HUES64 (cell line): ENCODE results near the gene GRAMD1A.
"Not testable (repeated sequence)": the region's sequence is repeated elsewhere in the genome, so short reads cannot be mapped to it uniquely, and the experiment has no call there.

ENCODE experiments used
- H3K27ac ChIP-seq: 2 replicates; pipeline ENCODE4 v1.7.0; 2013; ENCODE audit warnings: low read depth, low read length, inconsistent platforms
- H3K27me3 ChIP-seq: 2 replicates; pipeline ENCODE4 v1.6.1; 2013; ENCODE audit warnings: mild to moderate bottlenecking, low read length; ENCODE audit not compliant: insufficient read depth
- H3K36me3 ChIP-seq: 2 replicates; pipeline ENCODE4 v1.6.1; 2013; ENCODE audit warnings: mild to moderate bottlenecking, low read length; ENCODE audit not compliant: insufficient read depth
- H3K4me1 ChIP-seq: 2 replicates; pipeline ENCODE4 v1.6.1; 2013; ENCODE audit warnings: mild to moderate bottlenecking, low read length, moderate library complexity; ENCODE audit not compliant: insufficient read depth
- H3K4me3 ChIP-seq: 2 replicates; pipeline ENCODE4 v1.5.1; 2013; ENCODE audit warnings: mild to moderate bottlenecking, low read length, moderate library complexity
- H3K9ac ChIP-seq: 2 replicates; pipeline ENCODE4 v1.6.1; 2013; ENCODE audit warnings: mild to moderate bottlenecking, low read depth, low read length
- H3K9me3 ChIP-seq: 2 replicates; pipeline ENCODE4 v1.6.1; 2013; ENCODE audit warnings: low read depth, low read length; ENCODE audit not compliant: insufficient read depth
- WGBS: fragments of 150-250, 120-280 bp; methylation state at CpG from one replicate; pipeline ENCODE4 v1.1.7; 2013; ENCODE audit warnings: missing lambda C conversion rate; 5-methylcytosine and 5-hydroxymethylcytosine counted together

Gene GRAMD1A

DNA sequence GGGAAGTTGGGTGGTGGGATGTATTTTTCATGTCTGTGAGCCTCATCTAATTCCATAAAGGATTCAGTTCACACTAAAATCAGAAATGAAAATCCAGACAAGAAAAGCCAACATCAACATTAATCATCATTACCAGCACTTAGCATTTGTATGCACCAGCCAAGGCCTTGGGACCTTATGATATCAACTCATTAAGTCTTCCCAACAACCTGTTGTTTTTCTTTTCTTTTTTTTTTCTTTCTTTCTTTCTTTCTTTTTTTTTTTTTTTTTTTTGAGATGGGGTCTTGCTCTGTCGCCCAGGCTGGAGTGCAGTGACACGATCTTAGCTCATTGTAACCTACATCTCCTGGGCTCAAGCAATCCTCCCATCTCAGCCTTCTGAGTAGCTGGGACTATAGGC lies 50.5 kb downstream of the GRAMD1A start:
- WGBS, result 95% methylated on average over 2 of the region's 2 CpGs
- H3K36me3 ChIP-seq, H3K4me3 ChIP-seq, H3K9me3 ChIP-seq, H3K9ac ChIP-seq, H3K27me3 ChIP-seq, H3K27ac ChIP-seq, H3K4me1 ChIP-seq: not testable (repeated sequence)

DNA sequence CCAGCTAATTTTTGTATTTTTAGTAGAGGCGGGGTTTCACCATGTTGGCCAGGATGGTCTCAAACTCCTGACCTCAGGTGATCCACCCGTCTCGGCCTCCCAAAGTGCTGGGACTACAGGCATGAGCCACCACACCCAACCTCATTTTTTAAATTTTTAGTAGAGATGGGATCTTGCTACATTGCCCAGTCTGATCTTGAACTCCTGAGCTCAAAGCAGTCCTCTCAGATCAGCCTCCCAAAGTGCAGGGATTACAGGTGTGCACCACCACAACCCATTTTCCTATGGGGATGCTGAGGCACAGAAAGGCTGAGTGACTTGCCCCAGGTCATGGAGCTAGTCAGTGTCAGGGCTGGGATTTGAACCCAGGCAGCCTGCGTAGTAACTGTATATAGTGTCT lies 51.1 kb downstream of the GRAMD1A start:
- H3K4me3 ChIP-seq, H3K9ac ChIP-seq, H3K27ac ChIP-seq, H3K4me1 ChIP-seq, H3K27me3 ChIP-seq, H3K9me3 ChIP-seq, H3K36me3 ChIP-seq: not testable (repeated sequence)
- WGBS, result 92% methylated on average over 4 of the region's 4 CpGs

DNA sequence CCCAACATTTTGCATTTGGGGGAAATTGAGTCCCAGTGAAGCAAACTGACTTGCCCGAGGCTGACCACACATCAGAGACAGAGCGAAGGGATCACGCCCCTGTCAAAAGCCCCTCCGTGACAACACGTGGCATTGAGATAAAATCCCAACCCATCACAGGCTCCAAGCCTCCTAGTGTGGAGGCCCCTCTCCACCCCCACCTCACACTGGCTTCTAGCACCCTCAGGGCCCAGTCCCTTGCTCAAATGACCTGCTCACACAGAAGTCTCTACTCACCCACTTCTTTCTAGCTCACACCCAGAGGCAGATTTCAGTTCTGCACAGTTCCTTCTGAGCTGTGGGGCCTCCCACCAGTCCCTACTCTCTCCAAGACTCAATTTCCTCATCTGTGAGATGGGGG lies 51.7 kb downstream of the GRAMD1A start:
- no peak overlapping the region for H3K27ac ChIP-seq
- WGBS, result 94% methylated on average over 5 of the region's 5 CpGs

DNA sequence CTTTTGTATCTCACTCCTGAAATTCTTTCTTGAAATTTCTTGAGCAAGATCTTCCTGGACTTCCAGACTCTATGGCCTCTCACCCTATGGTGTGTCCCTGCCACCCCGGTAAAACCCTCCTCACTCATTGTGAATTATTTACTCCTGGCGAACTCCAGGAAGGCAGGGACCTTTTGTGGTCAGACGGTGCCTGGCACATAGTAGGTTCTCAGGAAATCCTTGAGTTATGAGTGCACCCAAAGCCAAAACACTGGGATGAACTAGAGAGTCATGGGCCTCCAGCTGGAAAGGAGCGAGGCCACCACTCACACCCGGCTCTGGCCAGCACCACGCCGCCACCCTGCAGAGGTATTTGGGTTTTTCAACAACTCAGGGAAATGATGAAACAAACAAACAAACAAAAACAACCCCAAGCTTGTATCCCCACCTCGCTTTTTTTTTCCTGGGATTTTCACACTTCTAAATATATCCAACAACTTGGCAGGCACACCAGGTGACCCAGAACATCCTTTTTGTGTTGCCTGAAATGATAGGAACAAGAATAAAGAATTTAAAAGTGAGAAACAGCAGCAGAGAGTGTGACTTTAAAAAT lies 52.6 kb downstream of the GRAMD1A start:
- Histone ChIP-seq H3K36me3 (peaks cover 4% of the 10 kb centered on the region; the same call in 1 of the 2 replicates), H3K27me3 (no peaks in the 10 kb centered on the region), H3K4me3 (no peak overlapping the region), H3K9ac (no peak overlapping the region), H3K27ac (no peak overlapping the region), H3K4me1 (peaks cover 8% of the 10 kb centered on the region; the same call in 1 of the 2 replicates), H3K9me3 (no peaks in the 10 kb centered on the region)
- WGBS, result 78% methylated on average over 8 of the region's 8 CpGs

More for the DNA sequence above, 51.7 kb downstream of the GRAMD1A start:
- Histone ChIP-seq H3K9ac (no peak overlapping the region), H3K36me3 (peaks cover 4% of the 10 kb centered on the region; the same call in 1 of the 2 replicates), H3K27me3 (no peaks in the 10 kb centered on the region), H3K9me3 (no peaks in the 10 kb centered on the region), H3K4me3 (no peak overlapping the region), H3K4me1 (peaks cover 8% of the 10 kb centered on the region; the same call in 1 of the 2 replicates)

DNA sequence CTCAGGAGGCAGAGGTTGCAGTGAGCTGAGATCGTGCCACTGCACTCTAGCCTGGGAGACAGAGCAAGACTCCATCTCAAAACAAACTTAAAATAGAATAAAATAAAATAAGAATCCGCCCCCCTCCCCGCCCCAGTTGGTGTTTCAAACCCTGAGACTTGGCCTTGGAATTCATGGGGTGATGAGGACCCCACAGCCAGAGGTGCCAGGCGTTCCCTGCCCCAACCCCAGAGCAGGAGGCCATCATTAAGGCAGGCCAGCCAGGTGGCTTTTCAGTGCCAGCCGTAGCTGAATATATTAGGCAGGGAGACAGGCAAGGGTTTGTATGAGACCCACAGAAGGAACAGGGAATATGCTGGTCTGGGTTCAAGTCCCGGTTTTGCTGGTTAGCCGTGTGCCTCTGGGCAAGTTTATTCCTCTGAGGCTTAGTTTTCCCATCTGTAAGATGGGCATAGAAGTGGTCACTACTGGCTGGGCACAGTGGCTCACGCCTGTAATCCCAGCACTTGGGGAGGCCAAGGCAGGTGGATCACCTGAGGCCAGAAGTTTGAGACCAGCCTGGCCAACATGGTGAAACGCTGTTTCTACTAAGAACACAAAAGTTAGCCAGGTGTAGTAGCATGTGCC lies 53.7 kb downstream of the GRAMD1A start:
- Histone ChIP-seq H3K27ac (no peak overlapping the region), H3K4me3 (no peak overlapping the region), H3K27me3 (no peaks in the 10 kb centered on the region), H3K4me1 (peaks cover 8% of the 10 kb centered on the region; the same call in 1 of the 2 replicates), H3K36me3 (peaks cover 4% of the 10 kb centered on the region; the same call in 1 of the 2 replicates), H3K9ac (no peak overlapping the region), H3K9me3 (no peaks in the 10 kb centered on the region)
- 87% methylated on average over 8 of the region's 9 CpGs for WGBS

DNA sequence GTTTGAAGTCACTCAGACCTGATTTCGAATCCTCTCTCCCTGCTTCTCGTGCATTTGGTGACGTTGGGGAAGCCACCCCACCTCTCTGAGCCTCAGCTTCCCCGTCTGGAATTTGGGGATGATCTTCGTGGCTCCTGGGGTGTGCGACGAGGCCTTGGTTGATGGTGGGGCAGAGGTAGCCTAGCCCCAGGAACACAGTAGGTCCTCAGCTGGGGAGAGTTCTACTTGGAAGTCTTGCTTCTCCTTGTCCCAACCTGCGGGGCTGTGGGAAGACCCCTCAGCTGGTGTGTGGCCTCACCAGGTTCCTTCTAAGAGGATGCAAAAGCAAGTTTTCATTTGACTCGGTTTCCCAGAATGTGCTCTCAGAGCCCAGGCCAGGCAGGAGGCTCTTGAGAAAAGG lies 54.5 kb downstream of the GRAMD1A start:
- H3K4me3 ChIP-seq, result no peak overlapping the region
- H3K9ac ChIP-seq, result no peak overlapping the region
- no peaks in the 10 kb centered on the region for H3K27me3 ChIP-seq
- no peaks in the 10 kb centered on the region for H3K9me3 ChIP-seq
- peaks cover 4% of the 10 kb centered on the region; the same call in 1 of the 2 replicates for H3K36me3 ChIP-seq
- peaks cover 8% of the 10 kb centered on the region; the same call in 1 of the 2 replicates for H3K4me1 ChIP-seq
- no peak overlapping the region for H3K27ac ChIP-seq
- 90% methylated on average over 9 of the region's 9 CpGs for WGBS

DNA sequence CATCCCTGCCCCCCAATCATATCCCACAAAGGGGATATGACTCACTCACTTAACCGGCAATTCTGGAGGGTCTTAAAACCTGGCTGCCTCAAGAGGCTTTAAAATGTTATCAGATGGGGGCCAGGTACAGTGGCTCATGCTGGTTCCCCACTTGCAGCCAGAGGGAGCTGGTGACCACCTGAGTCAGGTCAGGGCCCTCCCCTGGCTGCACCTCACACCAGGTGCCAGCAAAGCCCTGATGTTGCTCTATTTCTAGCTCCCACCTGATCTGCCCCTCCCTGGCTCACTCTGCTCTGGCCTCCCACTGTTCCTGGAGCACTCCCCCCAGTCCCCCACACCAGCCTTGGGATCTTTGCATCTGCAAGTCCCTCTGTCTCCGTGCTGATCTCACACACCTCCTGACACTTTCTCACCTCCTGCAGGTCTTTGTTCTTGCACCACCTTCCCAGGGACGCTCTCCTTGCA lies 55.6 kb downstream of the GRAMD1A start:
- H3K36me3 ChIP-seq, result no peaks in the 10 kb centered on the region
- no peaks in the 10 kb centered on the region for H3K9me3 ChIP-seq
- H3K27me3 ChIP-seq, result no peaks in the 10 kb centered on the region
- H3K27ac ChIP-seq, result peak overlapping the region; percentile 65; the same call in 1 of the 2 replicates
- H3K4me3 ChIP-seq, result no peak overlapping the region
- WGBS, result 6% methylated on average over 3 of the region's 3 CpGs
- 0 out of 2 replicates have a peak overlapping the region, but pooled peaks have one; percentile 10 for H3K9ac ChIP-seq
- peaks cover 8% of the 10 kb centered on the region; the same call in 1 of the 2 replicates for H3K4me1 ChIP-seq

DNA sequence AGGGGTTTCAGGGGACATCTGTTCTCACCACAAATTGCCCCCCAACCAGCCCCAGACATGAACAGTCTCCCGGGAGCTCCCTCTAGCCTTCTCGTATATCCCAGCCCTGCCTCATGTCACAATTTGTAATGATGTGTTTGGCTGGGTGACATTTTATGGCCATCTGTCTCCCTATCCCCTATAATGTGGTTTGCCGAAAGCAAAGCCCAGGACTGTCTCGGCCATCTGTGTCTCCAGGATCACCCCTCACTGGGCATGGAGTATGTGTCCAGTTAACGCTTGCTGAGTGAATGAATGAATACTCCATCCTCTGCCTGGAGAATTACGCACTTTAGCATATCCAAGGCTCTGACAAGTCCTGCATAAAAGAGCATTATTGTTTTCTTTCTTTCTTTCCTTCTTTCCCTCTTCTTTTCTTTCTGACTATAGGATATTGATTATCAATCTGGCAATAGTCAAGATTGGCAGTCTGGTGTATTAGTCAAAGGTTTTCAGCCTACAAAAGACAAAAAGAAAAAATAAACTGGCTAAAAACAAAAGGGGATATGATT lies 56.5 kb downstream of the GRAMD1A start:
- WGBS, result 72% methylated on average over 6 of the region's 6 CpGs
- H3K27me3 ChIP-seq, result no peaks in the 10 kb centered on the region

DNA sequence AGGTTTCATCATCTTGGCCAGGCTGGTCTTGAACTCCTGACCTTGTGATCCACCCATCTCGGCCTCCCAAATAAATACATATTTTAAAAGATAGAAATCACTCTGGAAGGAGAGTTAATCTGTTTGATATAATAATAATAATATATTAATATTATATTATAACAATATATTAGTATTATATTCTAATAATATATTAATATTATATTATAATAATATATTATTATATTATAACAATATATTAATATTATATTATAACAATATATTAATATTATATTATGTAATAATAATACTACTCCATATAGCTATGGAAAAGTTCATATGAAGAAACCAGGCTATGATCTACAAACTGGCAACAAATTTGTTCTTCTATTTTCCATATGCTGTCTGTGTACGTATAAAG lies 58.2 kb downstream of the GRAMD1A start:
- no peaks in the 10 kb centered on the region for H3K36me3 ChIP-seq
- WGBS, result no CpG with 5 or more reads among the region's 2 CpGs

More for the DNA sequence above, 56.5 kb downstream of the GRAMD1A start:
- Histone ChIP-seq H3K36me3 (no peaks in the 10 kb centered on the region), H3K4me1 (peaks cover 8% of the 10 kb centered on the region; the same call in 1 of the 2 replicates), H3K9ac (peak overlapping the region; percentile 10; the same call in 1 of the 2 replicates), H3K27ac (peak overlapping the region; percentile 65; the same call in 1 of the 2 replicates), H3K4me3 (no peak overlapping the region), H3K9me3 (no peaks in the 10 kb centered on the region)

DNA sequence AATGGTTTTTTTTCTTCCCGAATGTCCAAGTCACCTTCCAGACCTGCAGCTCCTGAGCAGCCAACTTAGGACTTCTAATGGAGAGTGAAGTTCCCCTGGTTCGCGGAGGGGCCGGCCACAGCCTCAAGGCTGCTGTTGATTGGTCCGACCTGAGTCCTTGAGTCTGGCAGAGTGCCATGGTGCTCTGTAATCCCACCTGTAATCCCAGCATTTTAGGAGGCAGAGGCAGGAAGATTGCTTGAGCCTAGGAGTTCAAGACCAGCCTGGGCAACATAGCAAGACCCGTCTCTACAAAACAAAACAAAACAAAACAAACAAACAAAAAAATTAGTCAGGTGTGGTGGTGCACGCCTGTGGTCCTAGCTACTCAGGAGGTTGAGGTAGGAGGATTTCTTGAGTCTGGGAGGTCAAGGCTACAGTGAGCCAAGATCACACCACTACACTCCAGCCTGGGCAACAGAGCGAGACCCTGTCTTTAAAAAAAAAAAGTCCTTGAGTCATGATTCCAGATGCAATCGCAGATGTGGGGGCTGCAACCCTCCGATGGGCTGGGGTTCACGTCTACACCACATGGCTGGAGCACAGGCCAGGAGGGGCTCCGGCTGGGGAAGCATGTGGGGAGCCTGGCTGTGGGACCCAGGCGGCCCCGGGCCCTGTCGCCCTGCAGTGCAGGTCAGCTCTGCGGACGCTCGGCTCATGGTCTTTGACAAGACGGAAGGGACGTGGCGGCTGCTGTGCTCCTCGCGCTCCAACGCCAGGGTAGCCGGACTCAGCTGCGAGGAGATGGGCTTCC lies 59.1 kb downstream of the GRAMD1A start:
- no peak overlapping the region for H3K27ac ChIP-seq
- H3K9ac ChIP-seq, result no peak overlapping the region
- no peaks in the 10 kb centered on the region for H3K27me3 ChIP-seq
- H3K4me3 ChIP-seq, result no peak overlapping the region
- peaks cover 8% of the 10 kb centered on the region; the same call in 1 of the 2 replicates for H3K4me1 ChIP-seq
- no peaks in the 10 kb centered on the region for H3K36me3 ChIP-seq
- H3K9me3 ChIP-seq, result no peaks in the 10 kb centered on the region
- 93% methylated on average over 25 of the region's 26 CpGs for WGBS

More for the DNA sequence above, 58.2 kb downstream of the GRAMD1A start:
- H3K4me3 ChIP-seq, result no peak overlapping the region
- no peaks in the 10 kb centered on the region for H3K9me3 ChIP-seq
- H3K27me3 ChIP-seq, result no peaks in the 10 kb centered on the region
- H3K9ac ChIP-seq, result no peak overlapping the region
- no peak overlapping the region for H3K27ac ChIP-seq
- H3K4me1 ChIP-seq, result peaks cover 8% of the 10 kb centered on the region; the same call in 1 of the 2 replicates

DNA sequence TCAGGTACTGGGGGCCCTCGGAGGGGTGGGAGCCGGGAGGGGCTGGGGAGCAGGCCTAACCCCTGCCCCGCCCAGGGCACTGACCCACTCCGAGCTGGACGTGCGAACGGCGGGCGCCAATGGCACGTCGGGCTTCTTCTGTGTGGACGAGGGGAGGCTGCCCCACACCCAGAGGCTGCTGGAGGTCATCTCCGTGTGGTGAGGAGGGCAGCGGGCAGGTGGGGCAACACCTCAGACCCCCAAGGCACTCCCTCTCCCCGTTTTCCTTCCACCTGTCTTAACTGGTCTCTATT lies 59.6 kb downstream of the GRAMD1A start:
- Histone ChIP-seq H3K27me3 (no peaks in the 10 kb centered on the region), H3K36me3 (no peaks in the 10 kb centered on the region), H3K27ac (no peak overlapping the region), H3K9me3 (no peaks in the 10 kb centered on the region), H3K9ac (no peak overlapping the region), H3K4me1 (peaks cover 8% of the 10 kb centered on the region; the same call in 1 of the 2 replicates), H3K4me3 (no peak overlapping the region)
- WGBS, result 94% methylated on average over 15 of the region's 15 CpGs
